ENCODE data around the gene FBXW9.
"Not testable (repeated sequence)": the region's sequence is repeated elsewhere in the genome, so short reads cannot be mapped to it uniquely, and the experiment has no call there.

FBXW9 gene

DNA sequence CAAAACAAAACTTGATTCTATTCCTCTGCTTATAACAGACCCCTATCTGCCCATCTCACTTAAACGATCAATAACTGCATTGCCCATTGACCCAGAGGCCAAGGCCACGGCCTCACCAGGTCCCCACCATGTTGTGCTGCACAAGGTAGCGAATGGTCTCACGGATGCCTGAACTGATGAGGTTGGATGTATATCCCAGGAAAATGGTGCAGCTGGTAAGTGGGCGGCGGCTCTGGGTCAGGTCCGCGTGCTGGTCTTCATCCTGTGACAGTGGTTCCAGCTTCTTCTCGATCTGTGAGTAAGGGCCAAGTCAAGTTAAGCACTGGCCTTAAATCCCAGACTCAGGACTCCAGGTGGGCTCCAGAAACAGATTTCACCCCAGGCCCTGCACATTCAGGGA is 16.4 kb downstream of the FBXW9 start:
- Histone ChIP-seq H3K9me3 (ENCODE audit: control insufficient read depth, insufficient read depth, low read length) (no peaks in the 10 kb centered on the region), H3K36me3 (ENCODE audit: insufficient read depth, low read length) (peaks cover 8% of the 10 kb centered on the region; the same call in 1 of the 2 replicates), H3K9ac (ENCODE audit: low read depth, low read length) (no peak overlapping the region), H3K4me1 (ENCODE audit: insufficient read depth, low read length) (no peaks in the 10 kb centered on the region)

DNA sequence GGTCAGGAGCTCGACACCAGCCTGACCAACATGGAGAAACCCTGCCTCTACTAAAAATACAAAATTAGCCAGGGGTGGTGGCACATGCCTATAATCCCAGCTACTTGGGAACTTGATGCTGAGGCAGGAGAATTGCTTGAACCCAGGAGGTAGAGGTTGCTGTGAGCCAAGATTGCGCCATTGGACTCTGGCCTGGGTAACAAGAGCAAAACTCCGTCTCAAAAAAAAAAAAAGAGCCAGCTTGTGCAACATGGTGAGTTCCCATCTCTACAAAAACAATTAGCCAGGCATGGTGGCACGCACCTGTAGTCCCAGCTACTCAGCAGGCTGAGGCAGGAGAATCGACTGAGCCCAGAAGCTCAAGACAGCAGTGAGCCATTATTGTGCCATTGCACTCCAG is 18.4 kb downstream of the FBXW9 start:
- not testable (repeated sequence) for H3K4me1 ChIP-seq (ENCODE audit: insufficient read depth, low read length); H3K9ac ChIP-seq (ENCODE audit: low read depth, low read length); H3K36me3 ChIP-seq (ENCODE audit: insufficient read depth, low read length); H3K9me3 ChIP-seq (ENCODE audit: control insufficient read depth, insufficient read depth, low read length)

DNA sequence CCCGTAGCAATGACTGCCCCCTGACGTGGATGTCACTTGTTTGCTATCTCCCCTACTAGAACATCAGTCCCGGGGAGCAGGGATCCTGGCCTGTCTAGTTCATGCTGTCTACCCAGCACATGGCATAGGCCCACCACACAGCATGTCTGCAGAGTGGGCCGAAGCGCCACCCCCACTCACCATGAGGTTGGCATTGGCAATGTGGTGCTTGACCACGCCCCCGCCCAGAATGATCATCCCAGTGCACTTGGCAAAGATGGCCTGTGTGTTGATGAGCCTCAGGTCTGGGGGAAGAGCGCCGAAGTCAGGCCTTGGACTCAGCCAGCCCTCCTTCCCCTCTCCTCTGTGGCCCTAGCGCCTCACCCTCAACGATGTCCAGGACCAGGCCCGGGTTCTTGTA is 19.5 kb downstream of the FBXW9 start:
- Histone ChIP-seq H3K9ac (ENCODE audit: low read depth, low read length) (no peak overlapping the region), H3K9me3 (ENCODE audit: control insufficient read depth, insufficient read depth, low read length) (no peaks in the 10 kb centered on the region), H3K4me1 (ENCODE audit: insufficient read depth, low read length) (no peaks in the 10 kb centered on the region), H3K36me3 (ENCODE audit: insufficient read depth, low read length) (peaks cover 8% of the 10 kb centered on the region; the same call in 1 of the 2 replicates)

DNA sequence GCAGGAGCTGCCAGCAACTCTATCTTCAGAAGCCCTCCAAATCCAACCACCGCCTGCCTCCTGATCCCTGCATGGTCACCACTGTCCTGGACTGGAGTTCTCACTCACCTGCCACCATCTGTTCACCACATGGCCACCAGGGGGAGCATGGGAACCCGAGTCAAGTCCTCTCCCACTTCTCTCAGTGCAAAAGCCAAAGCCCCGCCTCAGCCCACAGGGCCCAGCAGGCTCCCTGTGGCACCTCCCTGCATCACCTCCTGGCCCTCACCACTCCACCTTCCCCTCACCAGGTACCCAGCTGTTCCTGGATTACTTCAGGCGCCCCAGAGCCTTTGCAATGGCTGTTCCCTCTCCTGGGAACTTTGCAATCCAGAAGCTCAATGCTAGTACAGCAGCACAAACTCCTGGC is 20.0 kb downstream of the FBXW9 start:
- H3K9ac ChIP-seq (ENCODE audit: low read depth, low read length): no peak overlapping the region
- H3K9me3 ChIP-seq (ENCODE audit: control insufficient read depth, insufficient read depth, low read length): no peaks in the 10 kb centered on the region
- H3K36me3 ChIP-seq (ENCODE audit: insufficient read depth, low read length): peaks cover 8% of the 10 kb centered on the region; the same call in 1 of the 2 replicates
- no peaks in the 10 kb centered on the region for H3K4me1 ChIP-seq (ENCODE audit: insufficient read depth, low read length)

DNA sequence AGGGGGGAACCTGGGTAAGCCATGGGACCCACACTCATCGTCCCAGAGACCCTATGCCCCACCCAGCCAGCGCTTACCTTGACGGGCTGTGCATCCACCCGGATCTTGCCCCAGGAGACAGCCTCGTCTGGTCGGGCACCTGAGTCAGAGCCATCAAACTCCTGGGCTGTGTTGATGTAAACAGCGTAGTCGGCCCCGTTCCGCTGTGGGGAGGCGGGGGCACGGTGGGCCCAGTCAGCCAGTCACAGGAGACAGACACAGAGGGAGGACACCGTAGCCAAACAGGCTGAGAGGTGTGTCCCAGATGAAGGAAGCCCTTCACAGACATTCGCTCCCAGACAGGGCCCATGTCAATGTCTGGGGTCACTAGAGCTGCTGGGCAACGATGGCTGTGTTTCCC is 20.5 kb downstream of the FBXW9 start:
- H3K4me1 ChIP-seq (ENCODE audit: insufficient read depth, low read length): no peaks in the 10 kb centered on the region
- no peaks in the 10 kb centered on the region for H3K9me3 ChIP-seq (ENCODE audit: control insufficient read depth, insufficient read depth, low read length)
- no peak overlapping the region for H3K9ac ChIP-seq (ENCODE audit: low read depth, low read length)
- H3K36me3 ChIP-seq (ENCODE audit: insufficient read depth, low read length): peaks cover 8% of the 10 kb centered on the region; the same call in 1 of the 2 replicates

DNA sequence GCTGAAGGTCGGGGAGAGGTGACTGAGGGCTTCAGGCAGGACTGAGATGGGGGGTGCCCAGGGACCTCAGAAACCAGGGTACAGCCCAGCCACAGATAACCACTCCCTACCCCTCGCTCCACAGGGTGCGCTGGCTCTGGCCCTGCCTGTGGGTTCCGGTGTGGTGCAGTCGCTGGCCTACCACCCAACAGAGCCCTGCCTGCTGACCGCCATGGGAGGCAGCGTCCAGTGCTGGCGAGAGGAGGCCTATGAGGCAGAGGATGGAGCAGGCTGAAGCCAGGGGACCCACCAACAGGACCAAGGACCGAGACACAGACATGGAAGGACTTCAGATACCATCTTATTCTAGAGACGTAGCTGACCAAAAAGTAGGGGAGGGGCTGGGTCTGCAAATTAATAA is 21.0 kb downstream of the FBXW9 start:
- Histone ChIP-seq H3K4me1 (ENCODE audit: insufficient read depth, low read length) (no peaks in the 10 kb centered on the region), H3K9me3 (ENCODE audit: control insufficient read depth, insufficient read depth, low read length) (no peaks in the 10 kb centered on the region), H3K9ac (ENCODE audit: low read depth, low read length) (no peak overlapping the region), H3K36me3 (ENCODE audit: insufficient read depth, low read length) (peaks cover 8% of the 10 kb centered on the region; the same call in 1 of the 2 replicates)

DNA sequence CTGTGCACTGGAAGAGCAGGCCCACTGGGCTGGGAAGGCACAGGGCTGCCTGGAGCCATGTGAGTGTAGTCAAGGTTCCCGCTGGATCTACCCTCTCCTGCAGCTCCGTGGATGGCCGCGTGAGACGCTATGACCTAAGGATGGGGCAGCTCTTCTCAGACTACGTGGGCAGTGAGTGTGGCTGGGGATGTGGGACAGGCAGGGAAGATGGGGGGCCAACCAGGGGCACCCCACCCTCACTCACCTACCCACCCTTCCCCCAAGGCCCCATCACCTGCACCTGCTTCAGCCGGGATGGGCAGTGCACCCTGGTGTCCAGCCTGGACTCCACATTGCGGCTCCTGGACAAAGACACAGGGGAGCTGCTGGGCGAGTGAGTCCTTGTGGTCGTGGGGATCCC is 23.7 kb downstream of the FBXW9 start:
- H3K36me3 ChIP-seq (ENCODE audit: insufficient read depth, low read length): no peaks in the 10 kb centered on the region

DNA sequence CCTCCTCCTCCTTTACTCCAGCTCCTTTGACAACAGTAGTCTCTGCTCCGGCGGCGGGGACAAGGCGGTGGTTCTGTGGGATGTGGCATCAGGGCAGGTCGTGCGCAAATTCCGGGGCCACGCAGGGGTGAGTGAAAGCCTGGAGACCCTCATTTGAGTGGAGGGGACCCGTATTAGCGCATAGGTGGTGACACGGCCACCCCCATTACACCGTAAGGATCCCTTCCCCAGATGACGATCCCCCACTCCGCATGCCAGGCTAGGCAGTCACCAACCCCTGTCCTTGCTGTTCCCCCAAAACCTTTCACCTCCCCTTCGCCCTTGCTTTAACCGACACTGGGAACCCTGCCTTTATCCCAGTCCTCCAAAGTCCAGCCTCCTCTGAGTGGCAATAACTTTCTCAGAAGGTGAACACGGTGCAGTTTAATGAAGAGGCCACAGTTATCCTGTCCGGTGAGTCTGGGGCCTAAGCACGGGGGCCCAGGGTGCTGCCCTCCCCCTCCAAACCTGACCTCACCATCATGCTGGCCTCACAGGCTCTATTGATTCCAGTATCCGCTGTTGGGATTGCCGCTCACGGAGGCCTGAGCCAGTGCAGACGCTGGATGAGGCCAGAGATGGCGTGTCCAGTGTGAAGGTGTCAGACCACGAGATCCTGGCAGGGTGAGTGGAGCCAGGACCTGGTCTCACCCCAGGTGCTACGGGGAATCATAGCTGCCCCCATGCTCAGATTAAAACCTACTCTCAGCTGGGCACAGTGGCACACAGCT is 26.1 kb downstream of the FBXW9 start:
- Histone ChIP-seq H3K4me1 (ENCODE audit: insufficient read depth, low read length) (no peaks in the 10 kb centered on the region), H3K36me3 (ENCODE audit: insufficient read depth, low read length) (no peaks in the 10 kb centered on the region), H3K9me3 (ENCODE audit: control insufficient read depth, insufficient read depth, low read length) (no peaks in the 10 kb centered on the region), H3K9ac (ENCODE audit: low read depth, low read length) (peak overlapping the region; percentile 81)

More for the DNA sequence above, 23.7 kb downstream of the FBXW9 start:
- no peaks in the 10 kb centered on the region for H3K9me3 ChIP-seq (ENCODE audit: control insufficient read depth, insufficient read depth, low read length)
- H3K9ac ChIP-seq (ENCODE audit: low read depth, low read length): no peak overlapping the region
- no peaks in the 10 kb centered on the region for H3K4me1 ChIP-seq (ENCODE audit: insufficient read depth, low read length)

DNA sequence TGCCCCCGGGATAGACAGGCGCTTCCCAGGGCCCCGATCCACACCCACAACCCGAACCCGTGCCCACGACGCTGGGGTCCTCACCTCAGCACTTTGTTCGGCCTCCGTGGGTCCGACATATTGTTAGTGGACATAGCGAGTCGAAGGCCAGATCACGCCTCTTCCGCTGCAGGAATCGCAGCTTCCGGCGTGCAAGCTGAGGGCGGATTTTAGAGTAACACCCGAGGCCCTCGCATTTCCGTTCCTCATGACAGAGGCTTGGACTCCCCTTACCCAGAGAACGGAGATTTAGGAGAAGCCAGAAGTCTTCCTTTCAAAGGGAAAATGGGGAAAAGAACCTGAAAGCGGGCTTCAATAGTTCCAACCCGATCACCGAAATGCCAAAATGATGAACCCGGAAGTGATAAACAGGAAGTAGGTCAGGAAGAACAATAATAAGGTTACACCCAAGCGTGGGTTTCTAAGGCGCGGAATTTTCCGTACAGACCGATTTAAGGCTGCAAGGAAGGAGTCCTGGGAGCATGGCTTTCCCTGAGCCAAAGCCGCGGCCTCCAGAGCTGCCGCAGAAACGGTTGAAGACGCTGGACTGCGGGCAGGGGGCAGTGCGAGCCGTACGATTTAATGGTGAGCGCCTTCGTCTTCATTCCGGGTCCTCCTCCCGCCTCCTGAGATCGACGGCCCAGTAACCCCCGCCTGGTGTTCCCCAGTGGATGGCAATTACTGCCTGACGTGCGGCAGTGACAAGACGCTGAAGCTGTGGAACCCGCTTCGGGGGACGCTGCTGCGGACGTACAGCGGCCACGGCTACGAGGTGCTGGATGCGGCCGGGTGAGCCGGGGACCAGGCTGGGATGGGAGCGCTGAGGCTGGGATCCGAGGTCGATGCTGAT is 26.9 kb downstream of the FBXW9 start:
- Histone ChIP-seq H3K9ac (ENCODE audit: low read depth, low read length) (peak overlapping the region; percentile 81), H3K4me1 (ENCODE audit: insufficient read depth, low read length) (no peaks in the 10 kb centered on the region), H3K9me3 (ENCODE audit: control insufficient read depth, insufficient read depth, low read length) (no peaks in the 10 kb centered on the region), H3K36me3 (ENCODE audit: insufficient read depth, low read length) (no peaks in the 10 kb centered on the region)

DNA sequence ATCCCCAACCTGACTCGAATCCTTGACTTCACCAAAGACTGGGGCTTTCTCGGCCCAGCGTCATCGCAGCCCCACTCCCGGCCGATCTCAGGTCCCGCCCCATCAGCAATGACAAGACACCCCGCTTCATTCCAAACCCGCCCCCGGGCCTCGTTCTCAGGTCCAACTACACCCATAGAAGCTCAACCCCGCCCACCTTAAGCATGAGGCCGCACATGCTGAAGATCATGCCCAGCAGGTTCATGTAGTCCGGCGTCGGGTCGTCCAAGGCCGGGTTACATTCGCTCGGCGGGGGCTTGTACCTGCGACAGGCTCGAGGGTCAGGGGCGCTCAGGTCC is 27.5 kb downstream of the FBXW9 start:
- Histone ChIP-seq H3K36me3 (ENCODE audit: insufficient read depth, low read length) (no peaks in the 10 kb centered on the region), H3K9me3 (ENCODE audit: control insufficient read depth, insufficient read depth, low read length) (no peaks in the 10 kb centered on the region), H3K9ac (ENCODE audit: low read depth, low read length) (peak overlapping the region; percentile 81), H3K4me1 (ENCODE audit: insufficient read depth, low read length) (no peaks in the 10 kb centered on the region)

DNA sequence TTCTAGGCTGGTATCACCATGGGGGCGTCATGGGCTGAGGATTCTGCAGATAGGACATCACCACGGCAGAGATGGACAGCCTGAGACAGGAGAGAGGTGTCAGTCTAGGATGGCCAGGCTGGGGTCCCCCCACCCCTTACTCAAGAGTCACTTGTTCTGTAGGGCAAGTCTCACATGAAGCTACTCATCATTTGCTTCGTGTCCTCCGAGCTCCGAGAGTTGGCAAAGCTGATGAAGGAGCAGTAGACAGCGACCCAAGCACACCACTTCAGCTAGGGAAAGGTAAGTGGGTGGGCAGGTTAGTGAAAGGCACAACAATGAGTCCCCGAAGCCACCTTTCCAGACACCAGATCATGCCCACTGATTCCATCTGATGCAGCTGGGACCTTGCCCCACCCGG is 28.1 kb downstream of the FBXW9 start:
- peak overlapping the region; percentile 81 for H3K9ac ChIP-seq (ENCODE audit: low read depth, low read length)
- no peaks in the 10 kb centered on the region for H3K9me3 ChIP-seq (ENCODE audit: control insufficient read depth, insufficient read depth, low read length)
- no peaks in the 10 kb centered on the region; the same call in 1 of the 2 replicates for H3K36me3 ChIP-seq (ENCODE audit: insufficient read depth, low read length)
- H3K4me1 ChIP-seq (ENCODE audit: insufficient read depth, low read length): no peaks in the 10 kb centered on the region

DNA sequence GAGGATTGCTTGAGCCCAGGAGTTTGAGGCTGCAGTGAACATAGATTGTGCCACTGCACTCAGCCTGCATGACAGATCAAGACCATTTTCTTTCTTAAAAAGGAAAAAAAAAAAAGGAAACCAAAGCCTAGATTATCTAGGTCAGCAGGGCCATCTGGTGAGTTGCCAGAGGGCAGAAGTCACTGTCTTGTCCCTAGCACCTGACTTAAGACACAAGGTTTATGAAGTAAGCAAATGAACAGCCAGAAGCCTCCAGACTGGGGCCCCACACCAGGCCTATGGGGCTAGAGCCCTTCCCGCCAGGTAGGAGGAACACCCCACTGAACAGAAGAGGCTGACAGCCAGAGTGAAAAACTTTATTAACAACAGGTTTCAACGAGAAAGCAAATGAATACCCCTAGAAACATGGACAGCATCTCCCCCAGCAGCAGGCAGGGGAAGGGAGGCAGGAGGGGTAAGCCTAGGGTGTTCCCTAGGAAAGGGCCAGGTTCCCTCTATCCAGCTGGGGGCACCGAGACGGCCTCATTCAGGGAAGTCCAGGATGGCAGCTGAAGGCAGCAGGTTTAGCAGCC is 28.6 kb downstream of the FBXW9 start:
- no peaks in the 10 kb centered on the region; the same call in 1 of the 2 replicates for H3K36me3 ChIP-seq (ENCODE audit: insufficient read depth, low read length)
- H3K9me3 ChIP-seq (ENCODE audit: control insufficient read depth, insufficient read depth, low read length): no peaks in the 10 kb centered on the region
- no peak overlapping the region for H3K9ac ChIP-seq (ENCODE audit: low read depth, low read length)
- H3K4me1 ChIP-seq (ENCODE audit: insufficient read depth, low read length): no peaks in the 10 kb centered on the region

DNA sequence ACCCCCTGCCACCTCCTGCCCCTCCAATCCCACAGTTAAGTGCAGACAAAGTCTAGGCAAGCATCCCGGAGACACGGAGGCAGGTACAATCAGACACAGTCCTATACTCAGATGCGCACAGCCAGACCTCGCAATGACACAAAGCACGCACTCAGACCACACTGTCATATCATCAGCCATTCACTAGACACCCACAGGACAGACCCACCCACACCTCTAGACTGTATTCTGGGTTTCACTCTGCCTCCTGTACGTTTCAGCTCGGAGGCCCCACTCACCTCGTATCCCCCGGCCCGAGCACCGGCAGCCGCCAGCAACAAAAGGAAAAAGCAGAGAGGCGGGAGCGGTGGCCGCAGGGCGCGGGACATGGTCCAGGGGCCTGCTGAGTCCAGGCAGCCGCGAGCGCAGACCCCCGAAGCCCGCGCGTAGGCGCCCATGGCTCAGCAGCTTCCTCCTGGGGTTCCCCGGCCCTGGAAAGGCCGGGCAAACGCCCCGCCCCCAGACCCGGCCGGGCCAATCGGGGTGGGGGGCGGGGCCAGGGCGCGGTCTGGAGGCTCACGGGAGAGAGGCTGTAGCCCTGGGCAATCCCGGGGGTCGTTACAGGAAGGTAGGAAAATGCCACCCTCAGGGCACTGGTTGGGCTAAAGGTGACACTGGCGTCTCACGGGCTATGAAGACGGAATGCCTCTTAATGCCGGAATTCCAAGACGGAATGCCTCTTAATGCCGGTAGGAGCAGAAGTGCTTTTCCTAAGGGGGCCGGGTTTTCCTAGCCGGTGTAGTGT is 30.0 kb downstream of the FBXW9 start, which contains the start of the genes MAN2B1 and WDR83:
Gene MAN2B1, minus strand, starts transcription at position 478 of the 784 bp plus-strand sequence. Its CDS starts 41 bp downstream, at position 437.
Gene WDR83, plus strand, starts transcription at position 543 of the 784 bp plus-strand sequence. CDS start 2,984 bp downstream, outside the sequence.
- Histone ChIP-seq H3K9me3 (ENCODE audit: control insufficient read depth, insufficient read depth, low read length) (no peaks in the 10 kb centered on the region), H3K36me3 (ENCODE audit: insufficient read depth, low read length) (no peaks in the 10 kb centered on the region; the same call in 1 of the 2 replicates), H3K9ac (ENCODE audit: low read depth, low read length) (peak within 1 kb of the TSS; percentile 68), H3K4me1 (ENCODE audit: insufficient read depth, low read length) (no peaks in the 10 kb centered on the region)

Measured in ES-I3 (cell line).